Measurements from ENCODE around the gene B3GNT7. TPM values are rescaled to one million over a fixed set of nuclear protein-coding genes. Genes with fewer than 3 reads are reported as not detected.

B3GNT7 gene
- total and polyA plus RNA-seq, 4 donors, result 0.74 to 1.7 (median 1.0) TPM

DNA sequence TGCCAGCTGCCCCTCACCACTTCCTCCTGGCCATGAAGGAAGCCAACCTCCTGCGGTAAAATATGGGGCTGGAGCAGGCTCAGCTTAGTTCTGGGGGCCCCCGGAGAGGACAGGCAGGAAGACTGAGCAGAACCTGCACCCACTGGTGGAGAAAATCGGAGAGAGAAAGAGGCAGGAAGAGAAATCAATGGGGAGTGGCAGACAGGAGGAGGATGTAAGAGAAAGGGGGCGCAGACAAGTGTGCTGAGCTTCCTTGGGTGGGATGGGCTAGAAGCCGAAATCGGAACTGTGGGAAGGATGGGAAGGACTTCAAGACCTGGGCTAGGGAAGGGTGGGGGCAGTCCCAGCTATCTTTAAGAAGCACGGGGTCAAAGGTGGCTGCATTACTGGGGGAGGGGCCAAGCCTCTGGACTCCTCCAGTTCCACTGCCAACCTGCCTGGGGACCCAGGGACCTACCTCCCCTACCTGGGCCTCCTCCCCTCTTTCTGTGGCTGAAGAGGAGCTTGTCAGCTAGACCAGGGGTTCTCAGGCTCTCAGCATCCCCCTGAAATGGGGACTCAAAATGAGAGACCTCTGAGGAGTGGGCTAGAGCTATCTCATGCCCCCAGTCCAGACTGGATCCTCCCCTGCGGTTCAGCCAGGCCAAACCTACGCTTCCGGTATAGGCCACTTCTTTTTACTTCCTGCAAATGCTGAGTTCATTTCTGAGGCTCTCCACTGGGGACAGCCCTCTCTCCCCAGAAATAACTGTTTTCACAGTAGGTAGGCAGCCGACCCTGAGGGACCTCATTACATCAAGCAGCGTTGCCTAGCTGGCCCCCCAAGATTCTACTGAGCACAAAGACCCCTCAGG, 33.6 kb upstream of the B3GNT7 start:
- 79% methylated on average over 12 of the region's 12 CpGs for WGBS
- H3K9me3 ChIP-seq (ENCODE audit: control insufficient read depth in 4 of 4, low read length in 3 of 4), result no peaks in the 10 kb centered on the region
- H3K36me3 ChIP-seq (ENCODE audit: control insufficient read depth in 4 of 4, insufficient read depth in 3 of 4, low read depth in 1 of 4, low read length in 3 of 4), result no peaks in the 10 kb centered on the region
- TF ChIP-seq, protein P1, sequence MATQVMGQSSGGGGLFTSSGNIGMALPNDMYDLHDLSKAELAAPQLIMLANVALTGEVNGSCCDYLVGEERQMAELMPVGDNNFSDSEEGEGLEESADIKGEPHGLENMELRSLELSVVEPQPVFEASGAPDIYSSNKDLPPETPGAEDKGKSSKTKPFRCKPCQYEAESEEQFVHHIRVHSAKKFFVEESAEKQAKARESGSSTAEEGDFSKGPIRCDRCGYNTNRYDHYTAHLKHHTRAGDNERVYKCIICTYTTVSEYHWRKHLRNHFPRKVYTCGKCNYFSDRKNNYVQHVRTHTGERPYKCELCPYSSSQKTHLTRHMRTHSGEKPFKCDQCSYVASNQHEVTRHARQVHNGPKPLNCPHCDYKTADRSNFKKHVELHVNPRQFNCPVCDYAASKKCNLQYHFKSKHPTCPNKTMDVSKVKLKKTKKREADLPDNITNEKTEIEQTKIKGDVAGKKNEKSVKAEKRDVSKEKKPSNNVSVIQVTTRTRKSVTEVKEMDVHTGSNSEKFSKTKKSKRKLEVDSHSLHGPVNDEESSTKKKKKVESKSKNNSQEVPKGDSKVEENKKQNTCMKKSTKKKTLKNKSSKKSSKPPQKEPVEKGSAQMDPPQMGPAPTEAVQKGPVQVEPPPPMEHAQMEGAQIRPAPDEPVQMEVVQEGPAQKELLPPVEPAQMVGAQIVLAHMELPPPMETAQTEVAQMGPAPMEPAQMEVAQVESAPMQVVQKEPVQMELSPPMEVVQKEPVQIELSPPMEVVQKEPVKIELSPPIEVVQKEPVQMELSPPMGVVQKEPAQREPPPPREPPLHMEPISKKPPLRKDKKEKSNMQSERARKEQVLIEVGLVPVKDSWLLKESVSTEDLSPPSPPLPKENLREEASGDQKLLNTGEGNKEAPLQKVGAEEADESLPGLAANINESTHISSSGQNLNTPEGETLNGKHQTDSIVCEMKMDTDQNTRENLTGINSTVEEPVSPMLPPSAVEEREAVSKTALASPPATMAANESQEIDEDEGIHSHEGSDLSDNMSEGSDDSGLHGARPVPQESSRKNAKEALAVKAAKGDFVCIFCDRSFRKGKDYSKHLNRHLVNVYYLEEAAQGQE (IDR thresholded peaks at IDR 0.05), result no peak
- TF ChIP-seq SP1 (IDR thresholded peaks at IDR 0.05) (no peak), FOXA2 (IDR thresholded peaks at IDR 0.05) (no peak), RXRA (IDR thresholded peaks at IDR 0.05) (no peak), EGR1 (IDR thresholded peaks at IDR 0.05; ENCODE audit: low read depth in 2 of 2) (no peak)
- TF ChIP-seq, protein P2, sequence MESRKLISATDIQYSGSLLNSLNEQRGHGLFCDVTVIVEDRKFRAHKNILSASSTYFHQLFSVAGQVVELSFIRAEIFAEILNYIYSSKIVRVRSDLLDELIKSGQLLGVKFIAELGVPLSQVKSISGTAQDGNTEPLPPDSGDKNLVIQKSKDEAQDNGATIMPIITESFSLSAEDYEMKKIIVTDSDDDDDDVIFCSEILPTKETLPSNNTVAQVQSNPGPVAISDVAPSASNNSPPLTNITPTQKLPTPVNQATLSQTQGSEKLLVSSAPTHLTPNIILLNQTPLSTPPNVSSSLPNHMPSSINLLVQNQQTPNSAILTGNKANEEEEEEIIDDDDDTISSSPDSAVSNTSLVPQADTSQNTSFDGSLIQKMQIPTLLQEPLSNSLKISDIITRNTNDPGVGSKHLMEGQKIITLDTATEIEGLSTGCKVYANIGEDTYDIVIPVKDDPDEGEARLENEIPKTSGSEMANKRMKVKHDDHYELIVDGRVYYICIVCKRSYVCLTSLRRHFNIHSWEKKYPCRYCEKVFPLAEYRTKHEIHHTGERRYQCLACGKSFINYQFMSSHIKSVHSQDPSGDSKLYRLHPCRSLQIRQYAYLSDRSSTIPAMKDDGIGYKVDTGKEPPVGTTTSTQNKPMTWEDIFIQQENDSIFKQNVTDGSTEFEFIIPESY (IDR thresholded peaks at IDR 0.05), result no peak
- no peak overlapping the region for H3K9ac ChIP-seq (ENCODE audit: low read depth in 1 of 2, low read length in 2 of 2)
- no peaks in the 10 kb centered on the region for H3K27me3 ChIP-seq (ENCODE audit: control insufficient read depth in 4 of 4, insufficient read depth in 4 of 4, low read length in 3 of 4)
- H3K4me3 ChIP-seq (ENCODE audit: low read depth in 1 of 3, low read length in 3 of 3), result no peak overlapping the region
- peaks cover 0 to 3% (median 0%) of the 10 kb centered on the region in 4 donors for H3K4me1 ChIP-seq (ENCODE audit: control insufficient read depth in 4 of 4, insufficient read depth in 4 of 4, low read length in 3 of 4)
- DNase-seq (ENCODE audit: low spot score), result no peak
- H3K27ac ChIP-seq (ENCODE audit: low read depth in 1 of 2, low read length in 2 of 2), result peak overlapping the region; percentile 7 to 30

DNA sequence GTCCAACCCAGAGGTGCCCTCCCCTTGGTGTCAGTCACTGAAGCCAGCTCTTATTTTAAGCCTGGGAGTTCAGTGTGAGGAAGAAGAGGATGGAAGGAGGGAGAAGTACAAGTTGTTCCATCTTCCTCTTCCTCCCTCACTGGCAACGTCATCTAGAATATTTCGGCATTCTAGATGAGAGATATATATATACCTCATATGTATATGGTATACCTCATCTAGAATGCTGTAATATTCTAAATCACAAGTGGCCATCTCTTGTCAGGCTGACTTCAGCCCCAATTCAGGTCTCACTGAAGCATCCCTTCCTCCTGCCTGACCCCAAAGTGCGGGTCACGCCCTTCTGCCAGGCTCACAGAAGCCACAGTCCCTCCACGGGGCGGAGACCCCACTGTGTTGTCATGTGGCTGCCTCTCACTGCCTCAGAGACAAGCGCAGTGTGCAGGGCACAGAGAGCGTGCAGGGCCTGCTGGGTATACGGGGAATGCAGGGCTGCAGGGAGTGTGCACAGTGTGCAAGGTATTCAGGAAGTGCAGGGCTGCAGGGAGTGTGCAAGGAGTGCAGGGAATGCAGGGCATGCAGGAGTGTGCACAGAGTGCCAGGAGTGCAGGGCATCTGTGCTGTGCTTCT, 32.8 kb upstream of the B3GNT7 start:
- Histone ChIP-seq H3K4me3 (ENCODE audit: low read depth in 1 of 3, low read length in 3 of 3) (no peak overlapping the region), H3K27me3 (ENCODE audit: control insufficient read depth in 4 of 4, insufficient read depth in 4 of 4, low read length in 3 of 4) (no peaks in the 10 kb centered on the region), H3K4me1 (ENCODE audit: control insufficient read depth in 4 of 4, insufficient read depth in 4 of 4, low read length in 3 of 4) (peaks cover 0 to 3% (median 0%) of the 10 kb centered on the region in 4 donors), H3K36me3 (ENCODE audit: control insufficient read depth in 4 of 4, insufficient read depth in 3 of 4, low read depth in 1 of 4, low read length in 3 of 4) (no peaks in the 10 kb centered on the region), H3K9ac (ENCODE audit: low read depth in 1 of 2, low read length in 2 of 2) (no peak overlapping the region), H3K27ac (ENCODE audit: low read depth in 1 of 2, low read length in 2 of 2) (no peak overlapping the region), H3K9me3 (ENCODE audit: control insufficient read depth in 4 of 4, low read length in 3 of 4) (no peaks in the 10 kb centered on the region)
- no peak for DNase-seq (ENCODE audit: low spot score)
- TF ChIP-seq YY1 (IDR thresholded peaks at IDR 0.05) (no peak), GABPA (IDR thresholded peaks at IDR 0.05 in 1 of 2, conservative IDR thresholded peaks at IDR 0.05 in 1 of 2) (no peak)
- TF ChIP-seq, protein P1 (IDR thresholded peaks at IDR 0.05), result no peak
- 80% methylated on average over 9 of the region's 9 CpGs for WGBS

Data from liver (tissue), 9 donors.